PFSK-1 (cell line): ENCODE results near the gene TULP4.

Experiments used
- FOXP2 ChIP-seq: optimal IDR thresholded peaks from 2 replicates; pipeline ENCODE3; 2011; ENCODE audit warnings: borderline replicate concordance, control low read depth, inconsistent platforms; ENCODE audit not compliant: insufficient read depth; ENCODE audit errors: extremely low read length, extremely low read depth
- POLR2AphosphoS5 ChIP-seq: IDR thresholded peaks from 2 replicates; pipeline ENCODE4 v1.6.1; 2012; ENCODE audit warnings: low read depth, mild to moderate bottlenecking, control low read depth, low read length, moderate library complexity
- REST ChIP-seq, 2 experiments: IDR thresholded peaks; 2 replicates each; pipeline versions ENCODE4 v1.6.1 to v1.8.0; 2011 to 2012; ENCODE audit warnings: low read depth in 2 of 2, low read length in 2 of 2, control low read depth in 1 of 2, inconsistent platforms in 1 of 2, mild to moderate bottlenecking in 1 of 2, moderate library complexity in 1 of 2; ENCODE audit not compliant: insufficient read depth in 1 of 2
- SIN3A ChIP-seq: IDR thresholded peaks from 2 replicates; pipeline ENCODE4 v1.6.1; 2012; ENCODE audit warnings: mild to moderate bottlenecking, low read length, moderate library complexity, borderline replicate concordance; ENCODE audit not compliant: insufficient read depth
- TAF1 ChIP-seq: IDR thresholded peaks from 2 replicates; pipeline ENCODE4 v1.6.1; 2012; ENCODE audit warnings: low read length, control low read depth, borderline replicate concordance; ENCODE audit not compliant: insufficient read depth

TULP4 gene

GRCh38 chr6:158316022-158316421 is 3.8 kb downstream of the TULP4 start:
- no peak for TF ChIP-seq POLR2AphosphoS5
- no peak for TF ChIP-seq FOXP2
- TF ChIP-seq REST (IDR thresholded peaks at IDR 0.05; ENCODE audit: insufficient read depth in 1 of 2, low read depth in 2 of 2, low read length in 2 of 2): no peak
- TF ChIP-seq TAF1: no peak
- TF ChIP-seq SIN3A: no peak

GRCh38 chr6:158321960-158322359 is 9.7 kb downstream of the TULP4 start:
- TF ChIP-seq SIN3A (no peak), REST (IDR thresholded peaks at IDR 0.05; ENCODE audit: insufficient read depth in 1 of 2, low read depth in 2 of 2, low read length in 2 of 2) (no peak), TAF1 (no peak), FOXP2 (no peak), POLR2AphosphoS5 (no peak)

GRCh38 chr6:158322400-158322723 is 10.1 kb downstream of the TULP4 start:
- TF ChIP-seq TAF1: no peak

GRCh38 chr6:158322724-158323560 is 10.7 kb downstream of the TULP4 start:
- TF ChIP-seq TAF1: no peak
- TF ChIP-seq POLR2AphosphoS5: no peak

- TF ChIP-seq TAF1 (no peak), SIN3A (no peak), FOXP2 (no peak), REST (IDR thresholded peaks at IDR 0.05; ENCODE audit: insufficient read depth in 1 of 2, low read depth in 2 of 2, low read length in 2 of 2) (no peak), POLR2AphosphoS5 (no peak)
These were observed 11.3 kb downstream of the TULP4 start for GRCh38 chr6:158323561-158323958.

- no peak for TF ChIP-seq REST (IDR thresholded peaks at IDR 0.05; ENCODE audit: insufficient read depth in 1 of 2, low read depth in 2 of 2, low read length in 2 of 2)
- no peak for TF ChIP-seq POLR2AphosphoS5
- TF ChIP-seq SIN3A: no peak
These were observed 11.9 kb downstream of the TULP4 start for GRCh38 chr6:158324136-158324535.
